ENCODE results near the gene CEBPA.

CEBPA gene

DNA sequence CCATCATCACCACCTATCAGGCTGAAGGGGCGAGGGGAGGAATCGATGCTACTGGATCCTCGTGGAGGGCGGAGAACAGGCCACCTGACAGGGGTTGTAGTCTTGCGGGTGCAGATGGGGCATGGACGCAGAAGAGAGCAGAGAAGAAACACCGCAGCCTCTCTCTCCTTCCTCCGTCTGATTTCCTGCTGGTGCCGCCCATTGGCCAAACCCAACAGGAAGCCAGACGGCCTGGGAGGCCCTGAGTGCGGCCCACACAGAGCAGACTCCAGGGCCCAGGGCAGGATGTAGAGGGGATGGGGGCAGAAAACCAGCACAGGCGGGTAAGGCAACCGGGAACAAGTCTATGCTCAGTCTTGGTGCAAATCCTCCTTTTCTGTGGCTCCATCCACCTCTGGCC is 15.4 kb downstream of the CEBPA start:
- no peak for DNase-seq

- no peak for DNase-seq
These were observed 16.9 kb downstream of the CEBPA start for GRCh38 chr19:33285441-33285927.

DNA sequence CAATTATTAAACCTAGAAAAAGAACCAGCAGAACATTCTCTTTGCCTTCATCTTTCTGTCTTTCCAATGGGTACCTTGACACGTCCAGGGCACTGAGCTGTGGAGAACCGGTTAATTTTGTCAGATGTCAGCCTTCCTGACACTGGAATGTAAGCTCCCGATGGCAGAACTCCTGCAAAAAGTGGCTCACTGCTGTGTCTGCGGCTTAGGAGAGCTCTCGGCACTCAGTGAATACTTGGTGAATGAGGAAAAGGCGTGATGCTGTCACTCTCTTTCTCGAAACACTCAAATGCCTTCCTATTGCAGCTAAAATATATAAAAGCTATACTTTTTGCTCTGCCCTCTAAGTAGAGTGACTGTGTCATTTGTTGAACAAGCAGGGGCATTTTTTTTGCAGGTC is 17.6 kb downstream of the CEBPA start:
- no peak for DNase-seq

DNA sequence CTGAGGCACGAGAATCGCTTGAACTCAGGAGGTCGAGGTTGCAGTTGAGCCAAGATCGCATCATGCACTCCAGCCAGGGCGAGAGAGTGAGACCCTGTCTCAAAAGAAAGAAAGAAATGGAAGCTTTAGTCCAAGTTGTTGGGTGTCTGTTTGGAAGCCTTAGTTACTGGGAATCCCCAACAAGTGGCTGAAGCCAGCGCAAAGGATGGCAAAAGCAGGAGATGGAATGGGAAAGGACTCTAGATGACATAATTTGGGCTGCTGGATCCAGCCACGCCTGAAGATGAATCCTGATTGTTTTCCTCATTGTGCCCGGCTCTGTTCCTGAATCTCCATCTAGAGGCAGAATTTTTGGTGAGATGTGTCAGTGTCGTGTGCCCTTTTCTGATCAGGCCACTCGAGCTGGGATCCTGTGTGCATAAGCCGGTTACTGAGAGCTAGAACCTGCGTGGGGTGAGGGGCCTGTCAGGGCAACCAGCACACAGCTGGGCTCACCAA is 18.1 kb downstream of the CEBPA start:
- DNase-seq: no peak

DNA sequence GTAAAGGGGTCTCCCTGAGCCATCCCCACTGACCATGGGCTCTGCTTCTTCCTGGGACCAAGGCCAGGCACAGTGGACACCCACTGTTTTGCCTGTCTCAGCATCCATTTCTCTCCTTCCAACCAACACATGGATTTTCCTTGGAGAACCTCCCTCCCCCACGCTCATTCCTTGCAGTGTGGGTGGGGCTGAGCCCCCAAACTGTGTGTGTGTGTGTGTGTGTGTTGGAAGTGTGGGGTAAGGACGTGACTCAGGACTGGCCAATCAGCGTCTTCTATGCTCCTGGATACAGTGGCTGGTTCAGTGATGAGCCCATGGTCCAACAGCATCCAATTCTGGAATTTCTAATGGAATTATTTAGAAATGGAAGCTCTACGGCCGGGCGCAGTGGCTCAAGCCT is 18.7 kb downstream of the CEBPA start:
- no peak for DNase-seq

GRCh38 chr19:33282036-33282671 is 20.2 kb downstream of the CEBPA start:
- DNase-seq: no peak

GRCh38 chr19:33281296-33281926 is 20.9 kb downstream of the CEBPA start:
- no peak for DNase-seq

- peak; percentile 67 for DNase-seq
These were observed 21.9 kb downstream of the CEBPA start for GRCh38 chr19:33280351-33280921.

DNA sequence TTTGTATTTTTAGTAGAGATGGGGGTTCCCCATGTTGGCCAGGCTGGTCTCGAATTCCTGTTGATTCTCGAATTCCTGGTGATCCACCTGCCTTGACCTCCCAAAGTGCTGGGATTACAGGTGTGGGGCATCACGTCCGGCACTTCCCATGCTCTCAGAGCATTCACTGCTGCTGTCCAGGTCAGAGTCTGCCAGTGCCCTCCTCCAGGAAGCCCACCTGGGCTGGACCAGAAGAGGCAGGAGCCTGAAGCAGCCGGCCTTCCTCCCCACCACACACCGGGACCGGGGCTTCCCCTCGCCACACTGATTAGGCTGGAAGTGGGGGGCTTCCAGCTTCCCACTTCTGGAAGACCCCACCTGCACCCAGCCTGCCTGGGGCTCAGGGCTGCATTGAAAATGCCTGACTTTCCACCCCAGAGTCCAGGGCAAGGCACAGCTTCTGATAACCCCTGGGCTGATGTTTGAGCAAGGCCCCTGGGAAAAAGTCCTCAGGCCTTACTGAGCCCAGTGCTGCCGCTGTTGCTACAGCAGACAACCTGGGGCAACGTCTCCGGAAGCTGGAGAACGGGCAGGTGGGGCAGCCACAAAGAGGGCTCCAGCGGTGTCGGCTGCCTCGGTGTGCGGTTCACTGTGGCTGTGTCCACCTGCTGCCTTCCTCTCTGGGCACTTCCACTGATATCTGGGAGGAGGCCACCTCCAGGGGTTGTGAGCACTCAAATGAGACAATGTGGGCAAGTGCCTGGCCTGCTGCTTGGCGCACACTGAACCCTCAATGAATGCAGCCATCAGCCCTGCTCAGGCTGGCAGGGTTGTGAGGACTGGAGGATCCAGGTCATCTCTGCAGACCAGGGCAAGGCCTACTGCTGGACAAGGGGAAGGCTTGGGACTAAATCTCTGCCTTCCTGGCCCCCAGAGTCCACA is 22.6 kb downstream of the CEBPA start:
- DNase-seq: no peak

DNA sequence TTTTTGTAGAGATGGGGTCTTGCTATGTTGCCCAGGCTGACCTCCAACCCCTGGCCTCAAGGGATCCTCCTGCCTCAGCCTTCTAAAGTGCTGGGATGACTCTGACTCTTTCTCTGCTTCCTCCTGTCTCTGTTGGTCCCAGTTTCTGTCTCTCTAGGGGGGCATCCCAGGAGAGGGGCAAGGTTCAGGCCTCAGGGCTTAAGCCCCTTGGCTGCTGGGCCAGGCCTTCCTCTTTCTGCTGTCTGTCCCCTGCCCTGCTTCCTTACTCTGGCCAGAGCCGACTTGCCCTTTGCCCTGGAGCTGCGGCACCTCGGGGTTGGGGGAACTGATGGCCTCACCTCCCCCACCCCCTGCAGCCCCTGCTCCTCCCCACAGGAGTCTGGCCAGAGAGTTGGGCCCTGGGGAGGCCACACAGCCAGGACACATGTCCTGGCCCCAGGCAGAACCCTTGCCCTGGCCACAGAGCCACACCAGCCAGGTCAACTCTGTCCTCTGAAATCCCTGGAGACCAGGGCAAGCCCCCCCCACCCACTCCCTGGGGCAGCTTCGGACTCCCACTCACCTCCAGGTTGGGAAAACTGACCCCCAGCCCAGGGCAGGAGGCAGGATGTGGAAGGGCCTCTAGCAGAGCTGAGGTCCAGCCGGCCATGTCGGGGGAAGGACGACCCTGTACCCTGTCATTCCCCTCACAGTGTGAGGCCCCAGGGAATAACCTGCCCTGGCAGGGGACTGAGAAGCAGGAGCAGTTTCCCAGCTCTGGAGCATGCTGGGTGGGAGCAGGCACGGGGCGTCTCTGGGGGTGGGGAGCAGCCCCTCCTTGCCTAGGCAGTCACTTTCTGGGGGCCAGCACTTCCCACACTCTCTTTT is 23.7 kb downstream of the CEBPA start:
- no peak for DNase-seq

DNA sequence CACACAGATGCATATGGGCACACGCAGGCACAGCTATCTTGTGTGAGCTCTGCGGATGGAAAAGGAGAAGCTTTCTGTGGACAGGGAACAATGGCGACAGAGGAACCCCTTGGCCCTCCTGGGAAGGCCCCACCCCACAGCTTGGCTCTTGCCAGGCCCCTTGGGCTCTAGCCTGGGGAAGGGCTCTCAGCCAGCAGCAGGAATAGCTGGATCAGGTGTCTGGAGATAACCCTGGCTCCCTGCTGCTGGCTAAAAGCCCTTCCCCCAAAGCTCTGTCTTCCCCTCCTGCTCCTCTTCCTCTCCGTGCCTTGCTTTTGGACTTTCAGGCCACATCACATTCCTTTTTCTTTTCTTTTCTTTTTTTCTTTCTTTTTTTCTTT is 24.3 kb downstream of the CEBPA start:
- DNase-seq: no peak

- no peak for DNase-seq
These were observed 24.9 kb downstream of the CEBPA start for GRCh38 chr19:33277434-33277833.

DNA sequence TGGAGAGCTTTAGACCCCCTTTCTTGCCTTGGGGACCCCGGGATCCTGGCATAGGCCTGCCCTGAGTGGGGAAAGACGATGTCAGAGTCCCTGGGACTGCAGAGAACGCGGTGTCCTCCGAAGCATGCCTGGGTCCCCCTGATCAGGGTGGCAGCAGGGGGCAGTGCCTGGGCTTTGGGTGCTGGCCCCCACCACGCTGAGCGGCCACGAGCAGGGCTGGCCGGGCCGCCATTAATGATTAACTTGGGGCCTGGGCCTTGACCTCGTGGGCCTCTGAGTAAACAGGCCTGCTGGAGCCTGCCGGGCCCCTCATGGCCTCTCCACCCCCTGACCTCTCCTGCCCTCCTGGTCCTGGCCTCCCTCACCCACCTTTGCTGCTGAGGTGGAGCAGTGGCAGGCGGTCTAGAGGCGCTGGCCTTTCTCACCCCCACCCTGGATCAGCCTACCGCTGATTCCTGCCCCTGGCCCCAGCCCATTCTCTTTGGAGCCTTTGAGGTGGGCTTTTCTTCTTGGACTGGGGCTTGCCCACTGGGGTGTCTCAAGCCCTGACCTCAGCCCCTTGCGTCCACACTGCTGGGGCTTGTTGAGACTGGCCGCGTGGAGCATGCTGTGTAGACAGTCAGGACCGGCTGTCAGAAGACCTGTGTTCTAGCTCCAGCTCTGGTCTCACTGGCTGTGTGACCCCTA is 26.3 kb downstream of the CEBPA start:
- DNase-seq: no peak

GRCh38 chr19:33275559-33275932 is 26.8 kb downstream of the CEBPA start:
- no peak for DNase-seq

GRCh38 chr19:33274663-33275558 is 27.4 kb downstream of the CEBPA start:
- no peak for DNase-seq

GRCh38 chr19:33273881-33274662 is 28.3 kb downstream of the CEBPA start:
- DNase-seq: peak; percentile 48

DNA sequence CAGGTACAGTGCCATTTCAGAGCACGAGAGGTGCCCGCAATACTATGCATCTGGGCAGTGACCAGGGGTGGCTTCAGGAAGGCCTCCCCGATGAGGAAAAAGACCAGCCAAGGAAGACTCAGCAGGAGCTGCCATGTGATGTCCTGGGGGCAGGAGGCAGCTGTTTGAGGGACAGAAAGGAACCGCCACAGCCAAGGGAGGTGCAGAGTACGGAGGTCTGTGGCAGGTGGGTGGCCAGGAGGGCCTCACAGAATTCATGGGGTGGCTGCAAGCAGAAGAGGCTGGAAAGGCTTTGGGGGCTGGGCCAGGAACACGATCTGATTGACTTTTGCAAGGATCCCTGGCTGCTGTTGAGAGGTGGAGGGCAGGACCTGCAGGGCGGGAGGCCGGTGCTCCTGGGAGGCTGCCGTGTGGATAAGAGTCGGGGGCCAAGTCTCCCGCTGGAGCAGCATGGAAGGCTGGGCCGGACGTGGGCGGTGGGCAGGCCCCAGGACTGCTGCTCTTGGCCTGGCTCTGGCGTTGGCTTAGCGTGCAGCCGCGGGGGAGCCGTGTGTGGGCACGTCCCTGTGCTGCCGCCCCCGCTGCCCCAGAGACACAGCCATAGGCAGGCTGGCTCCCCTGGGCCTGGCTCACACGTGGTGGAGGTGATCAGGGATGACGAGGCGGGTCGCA is 29.1 kb downstream of the CEBPA start:
- no peak for DNase-seq

GRCh38 chr19:33271246-33272021 is 30.9 kb downstream of the CEBPA start:
- DNase-seq: no peak

Data from stimulated activated CD4-positive, alpha-beta T cell treated with anti-CD3 and anti-CD28 coated beads, Interleukin-1b, Interleukin-23, amount 100 ng/mL, for 48 hours (primary cell).